Subcutaneous abdominal adipose tissue (tissue), 5 donors: ENCODE data around the gene SH3YL1.

Experiments
- H3K27ac ChIP-seq: one replicate; pipeline ENCODE4 v1.7.0; 2013; ENCODE audit warnings: low read depth, mild to moderate bottlenecking, inconsistent platforms, low read length, moderate library complexity
- H3K27me3 ChIP-seq, 5 donors: one replicate each; pipeline ENCODE4 v1.7.0; 2013; ENCODE audit warnings: low read length in 5 of 5, inconsistent platforms in 1 of 5; ENCODE audit not compliant: control insufficient read depth in 5 of 5, insufficient read depth in 4 of 5
- H3K36me3 ChIP-seq, 5 donors: one replicate each; pipeline ENCODE4 v1.7.0; 2013; ENCODE audit warnings: low read length in 5 of 5; ENCODE audit not compliant: control insufficient read depth in 5 of 5, insufficient read depth in 5 of 5
- H3K4me1 ChIP-seq, 5 donors: one replicate each; pipeline ENCODE4 v1.7.0; 2013; ENCODE audit warnings: low read length in 5 of 5, mild to moderate bottlenecking in 3 of 5, moderate library complexity in 1 of 5; ENCODE audit not compliant: control insufficient read depth in 5 of 5, insufficient read depth in 5 of 5
- H3K4me3 ChIP-seq, 5 donors: one replicate each; pipeline ENCODE4 v1.7.0; 2013; ENCODE audit warnings: low read length in 5 of 5, low read depth in 1 of 5
- H3K9ac ChIP-seq, 5 donors: one replicate each; pipeline ENCODE4 v1.7.0; 2013; ENCODE audit warnings: low read length in 5 of 5, mild to moderate bottlenecking in 4 of 5, moderate library complexity in 3 of 5
- H3K9me3 ChIP-seq, 5 donors: one replicate each; pipeline ENCODE4 v1.7.0; 2013; ENCODE audit warnings: low read length in 5 of 5; ENCODE audit not compliant: control insufficient read depth in 5 of 5
- donor health status: healthy.
- donor health status: healthy.
- donor health status: healthy.
- donor health status: healthy.
- donor health status: healthy.

Gene SH3YL1

DNA sequence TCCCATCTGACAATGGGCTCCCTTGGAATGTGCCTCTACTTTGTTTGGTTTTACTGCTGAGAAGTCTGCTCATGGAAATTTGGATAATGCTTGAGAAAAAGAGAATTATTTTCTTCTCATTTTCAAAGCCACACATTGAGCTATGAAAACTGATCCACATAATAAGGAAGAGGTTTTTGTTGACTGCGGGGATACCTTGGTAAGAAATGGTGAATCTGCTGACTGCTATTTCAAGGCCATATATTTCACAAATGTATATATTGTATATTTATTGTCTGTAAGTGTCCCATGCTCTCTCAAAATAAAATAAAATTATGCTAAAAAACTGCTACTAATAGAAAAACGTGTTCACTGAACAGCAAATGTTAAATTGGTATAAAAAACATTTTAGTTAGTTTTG lies 15.1 kb downstream of the SH3YL1 start:
- Histone ChIP-seq H3K27me3 (no peaks in the 10 kb centered on the region), H3K27ac (no peak overlapping the region), H3K4me3 (no peak overlapping the region), H3K9me3 (no peaks in the 10 kb centered on the region), H3K4me1 (no peaks in the 10 kb centered on the region), H3K9ac (no peak overlapping the region), H3K36me3 (peaks cover 12 to 46% (median 31%) of the 10 kb centered on the region in 5 donors)

DNA sequence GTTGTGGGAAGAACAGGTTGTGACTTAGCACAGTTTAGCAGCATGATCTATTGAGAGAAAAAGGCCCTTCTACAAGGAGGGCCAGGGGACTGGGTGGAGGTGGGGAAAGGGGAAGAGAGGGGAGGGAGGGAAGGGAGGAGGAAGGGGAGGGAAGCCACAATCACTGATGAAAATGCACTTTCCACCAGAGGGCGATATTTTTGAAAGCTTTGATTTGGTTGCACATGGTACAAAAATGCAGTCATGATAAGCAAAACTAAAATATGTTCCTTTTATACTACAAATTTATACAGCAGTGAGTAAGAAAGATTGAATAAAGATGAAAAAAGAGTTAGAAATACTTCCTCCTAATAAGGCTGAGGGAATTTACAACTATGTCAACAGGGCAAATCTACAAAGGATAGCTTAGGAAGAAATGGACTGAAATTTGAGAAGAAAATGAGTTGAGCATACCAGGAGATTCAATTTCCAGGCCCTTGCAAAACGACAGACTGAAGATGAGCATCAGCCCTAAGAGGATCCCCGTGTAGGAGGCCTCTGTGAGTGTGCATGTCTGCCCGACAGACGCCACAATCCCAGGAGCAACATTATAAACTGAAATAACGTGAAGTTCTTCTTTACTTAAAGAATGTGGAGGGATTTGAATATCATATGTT lies 17.2 kb downstream of the SH3YL1 start:
- peaks cover 29 to 54% (median 36%) of the 10 kb centered on the region in 5 donors for H3K36me3 ChIP-seq
- H3K9ac ChIP-seq, result no peak overlapping the region
- H3K27me3 ChIP-seq, result no peaks in the 10 kb centered on the region
- H3K9me3 ChIP-seq, result peaks cover 0 to 9% (median 0%) of the 10 kb centered on the region in 5 donors
- no peak overlapping the region for H3K4me3 ChIP-seq
- H3K27ac ChIP-seq, result no peak overlapping the region
- H3K4me1 ChIP-seq, result no peaks in the 10 kb centered on the region

GRCh38 chr2:244547-244946 lies 19.3 kb downstream of the SH3YL1 start:
- Histone ChIP-seq H3K9ac (no peak overlapping the region), H3K9me3 (peaks cover 0 to 9% (median 0%) of the 10 kb centered on the region in 5 donors), H3K4me3 (no peak overlapping the region), H3K27me3 (no peaks in the 10 kb centered on the region), H3K4me1 (no peaks in the 10 kb centered on the region), H3K36me3 (peaks cover 34 to 54% (median 43%) of the 10 kb centered on the region in 5 donors), H3K27ac (no peak overlapping the region)

- no peak overlapping the region for H3K9ac ChIP-seq
- peaks cover 27 to 38% (median 34%) of the 10 kb centered on the region in 5 donors for H3K36me3 ChIP-seq
- no peaks in the 10 kb centered on the region for H3K27me3 ChIP-seq
- no peak overlapping the region for H3K4me3 ChIP-seq
- peaks cover 0 to 9% (median 0%) of the 10 kb centered on the region in 5 donors for H3K9me3 ChIP-seq
- no peak overlapping the region for H3K27ac ChIP-seq
- H3K4me1 ChIP-seq, result no peaks in the 10 kb centered on the region
These were observed 25.0 kb downstream of the SH3YL1 start for GRCh38 chr2:238869-239268.

GRCh38 chr2:238431-238830 lies 25.4 kb downstream of the SH3YL1 start:
- Histone ChIP-seq H3K4me3 (no peak overlapping the region), H3K27me3 (no peaks in the 10 kb centered on the region), H3K27ac (no peak overlapping the region), H3K9me3 (peaks cover 0 to 9% (median 0%) of the 10 kb centered on the region in 5 donors), H3K9ac (no peak overlapping the region), H3K4me1 (no peaks in the 10 kb centered on the region), H3K36me3 (peaks cover 24 to 38% (median 33%) of the 10 kb centered on the region in 5 donors)

GRCh38 chr2:237878-238277 lies 26.0 kb downstream of the SH3YL1 start:
- Histone ChIP-seq H3K4me1 (no peaks in the 10 kb centered on the region), H3K9ac (no peak overlapping the region), H3K27me3 (no peaks in the 10 kb centered on the region), H3K4me3 (no peak overlapping the region), H3K36me3 (peaks cover 22 to 37% (median 32%) of the 10 kb centered on the region in 5 donors), H3K9me3 (peaks cover 0 to 6% (median 0%) of the 10 kb centered on the region in 5 donors), H3K27ac (no peak overlapping the region)

DNA sequence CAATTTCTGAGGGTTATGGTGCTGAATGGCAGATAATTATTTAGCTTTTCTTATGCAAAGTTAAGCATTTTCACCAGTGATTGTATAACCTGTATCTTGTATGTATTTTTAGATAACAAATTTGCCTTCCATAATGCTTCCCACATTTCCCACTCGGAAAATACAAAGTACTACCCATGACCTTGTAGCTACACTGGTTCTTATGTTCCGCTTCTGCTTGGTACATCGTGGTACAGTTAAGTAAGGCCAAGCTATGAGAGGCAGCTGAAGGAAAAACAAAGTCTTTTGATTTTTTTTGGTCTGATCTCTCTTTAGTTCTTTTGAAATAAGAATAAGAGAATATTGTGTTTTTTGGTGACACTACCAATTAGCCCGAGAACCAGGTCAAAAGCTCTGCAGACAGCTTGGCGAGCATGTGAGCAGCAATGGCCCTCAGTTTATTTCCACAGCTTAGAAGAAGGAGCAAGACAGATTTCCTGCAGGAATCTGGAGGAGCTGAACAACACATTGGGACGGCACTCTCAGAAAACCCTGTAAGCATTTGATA lies 26.8 kb downstream of the SH3YL1 start:
- Histone ChIP-seq H3K4me3 (no peak overlapping the region), H3K9ac (no peak overlapping the region), H3K27ac (no peak overlapping the region), H3K36me3 (peaks cover 21 to 35% (median 26%) of the 10 kb centered on the region in 5 donors), H3K9me3 (no peaks in the 10 kb centered on the region), H3K27me3 (no peaks in the 10 kb centered on the region), H3K4me1 (no peaks in the 10 kb centered on the region)

DNA sequence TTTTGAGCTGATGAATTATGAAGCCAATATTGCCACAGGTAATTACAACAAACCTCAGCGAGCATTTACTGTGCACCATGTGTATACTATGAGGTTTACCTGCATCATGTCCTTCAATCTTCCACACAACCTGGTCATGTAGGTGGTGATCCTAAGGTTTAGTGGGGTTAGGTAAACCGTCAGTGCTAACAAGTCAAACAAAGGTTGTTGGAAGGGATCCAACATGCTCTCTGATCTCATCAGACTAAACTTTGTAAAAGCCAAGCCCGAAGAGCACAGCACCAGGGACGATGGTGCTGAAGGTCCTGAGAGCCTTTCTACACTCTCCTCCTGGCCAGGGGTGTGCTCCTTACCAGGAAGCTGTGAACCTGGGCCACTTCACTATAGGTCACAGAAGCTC lies 29.4 kb downstream of the SH3YL1 start:
- Histone ChIP-seq H3K9ac (no peak overlapping the region), H3K4me1 (no peaks in the 10 kb centered on the region), H3K9me3 (no peaks in the 10 kb centered on the region), H3K4me3 (no peak overlapping the region), H3K27me3 (no peaks in the 10 kb centered on the region), H3K36me3 (peaks cover 20 to 38% (median 25%) of the 10 kb centered on the region in 5 donors), H3K27ac (no peak overlapping the region)

- no peak overlapping the region for H3K27ac ChIP-seq
- H3K36me3 ChIP-seq, result peaks cover 17 to 38% (median 29%) of the 10 kb centered on the region in 5 donors
- H3K9me3 ChIP-seq, result no peaks in the 10 kb centered on the region
- H3K4me1 ChIP-seq, result no peaks in the 10 kb centered on the region
- no peak overlapping the region for H3K9ac ChIP-seq
- H3K4me3 ChIP-seq, result no peak overlapping the region
- no peaks in the 10 kb centered on the region for H3K27me3 ChIP-seq
These were observed 30.8 kb downstream of the SH3YL1 start for GRCh38 chr2:233030-233429.

GRCh38 chr2:231521-232185 lies 32.2 kb downstream of the SH3YL1 start:
- Histone ChIP-seq H3K4me3 (no peak overlapping the region), H3K9me3 (no peaks in the 10 kb centered on the region), H3K9ac (no peak overlapping the region), H3K36me3 (peaks cover 23 to 42% (median 35%) of the 10 kb centered on the region in 5 donors), H3K4me1 (no peaks in the 10 kb centered on the region), H3K27ac (no peak overlapping the region), H3K27me3 (no peaks in the 10 kb centered on the region)
